Measurements from ENCODE around the gene ADH4.

ADH4 gene

GRCh38 chr4:99079625-99080295 is 64.3 kb downstream of the ADH4 start:
- ATAC-seq, result no peak
- TF ChIP-seq PPARA (CRISPR knock-in tag; IDR thresholded peaks at IDR 0.05; ENCODE audit: borderline replicate concordance) (no peak), SNAI2 (CRISPR knock-in tag; IDR thresholded peaks at IDR 0.05) (no peak), ESRRG (CRISPR knock-in tag; IDR thresholded peaks at IDR 0.05) (no peak), ZNF70 (CRISPR knock-in tag; IDR thresholded peaks at IDR 0.05) (no peak), ZC3H10 (CRISPR knock-in tag; IDR thresholded peaks at IDR 0.05) (no peak), ZNF8 (CRISPR knock-in tag; IDR thresholded peaks at IDR 0.05) (no peak), ZFP3 (CRISPR knock-in tag; IDR thresholded peaks at IDR 0.05) (no peak), CSRNP3 (CRISPR knock-in tag; IDR thresholded peaks at IDR 0.05) (no peak), RARB (CRISPR knock-in tag; IDR thresholded peaks at IDR 0.05) (no peak), ZNF565 (CRISPR knock-in tag; conservative IDR thresholded peaks at IDR 0.05; ENCODE audit: low read depth) (no peak), GLIS3 (CRISPR knock-in tag; IDR thresholded peaks at IDR 0.05) (no peak), TCF4 (CRISPR knock-in tag; IDR thresholded peaks at IDR 0.05; ENCODE audit: borderline replicate concordance) (no peak), ARNTL (CRISPR knock-in tag; IDR thresholded peaks at IDR 0.05; ENCODE audit: borderline replicate concordance, low read depth) (no peak)
- TF ChIP-seq, protein P1, sequence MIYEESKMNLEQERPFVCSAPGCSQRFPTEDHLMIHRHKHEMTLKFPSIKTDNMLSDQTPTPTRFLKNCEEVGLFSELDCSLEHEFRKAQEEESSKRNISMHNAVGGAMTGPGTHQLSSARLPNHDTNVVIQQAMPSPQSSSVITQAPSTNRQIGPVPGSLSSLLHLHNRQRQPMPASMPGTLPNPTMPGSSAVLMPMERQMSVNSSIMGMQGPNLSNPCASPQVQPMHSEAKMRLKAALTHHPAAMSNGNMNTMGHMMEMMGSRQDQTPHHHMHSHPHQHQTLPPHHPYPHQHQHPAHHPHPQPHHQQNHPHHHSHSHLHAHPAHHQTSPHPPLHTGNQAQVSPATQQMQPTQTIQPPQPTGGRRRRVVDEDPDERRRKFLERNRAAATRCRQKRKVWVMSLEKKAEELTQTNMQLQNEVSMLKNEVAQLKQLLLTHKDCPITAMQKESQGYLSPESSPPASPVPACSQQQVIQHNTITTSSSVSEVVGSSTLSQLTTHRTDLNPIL (CRISPR knock-in tag; IDR thresholded peaks at IDR 0.05; ENCODE audit: low read depth), result no peak
- TF ChIP-seq, protein P2, sequence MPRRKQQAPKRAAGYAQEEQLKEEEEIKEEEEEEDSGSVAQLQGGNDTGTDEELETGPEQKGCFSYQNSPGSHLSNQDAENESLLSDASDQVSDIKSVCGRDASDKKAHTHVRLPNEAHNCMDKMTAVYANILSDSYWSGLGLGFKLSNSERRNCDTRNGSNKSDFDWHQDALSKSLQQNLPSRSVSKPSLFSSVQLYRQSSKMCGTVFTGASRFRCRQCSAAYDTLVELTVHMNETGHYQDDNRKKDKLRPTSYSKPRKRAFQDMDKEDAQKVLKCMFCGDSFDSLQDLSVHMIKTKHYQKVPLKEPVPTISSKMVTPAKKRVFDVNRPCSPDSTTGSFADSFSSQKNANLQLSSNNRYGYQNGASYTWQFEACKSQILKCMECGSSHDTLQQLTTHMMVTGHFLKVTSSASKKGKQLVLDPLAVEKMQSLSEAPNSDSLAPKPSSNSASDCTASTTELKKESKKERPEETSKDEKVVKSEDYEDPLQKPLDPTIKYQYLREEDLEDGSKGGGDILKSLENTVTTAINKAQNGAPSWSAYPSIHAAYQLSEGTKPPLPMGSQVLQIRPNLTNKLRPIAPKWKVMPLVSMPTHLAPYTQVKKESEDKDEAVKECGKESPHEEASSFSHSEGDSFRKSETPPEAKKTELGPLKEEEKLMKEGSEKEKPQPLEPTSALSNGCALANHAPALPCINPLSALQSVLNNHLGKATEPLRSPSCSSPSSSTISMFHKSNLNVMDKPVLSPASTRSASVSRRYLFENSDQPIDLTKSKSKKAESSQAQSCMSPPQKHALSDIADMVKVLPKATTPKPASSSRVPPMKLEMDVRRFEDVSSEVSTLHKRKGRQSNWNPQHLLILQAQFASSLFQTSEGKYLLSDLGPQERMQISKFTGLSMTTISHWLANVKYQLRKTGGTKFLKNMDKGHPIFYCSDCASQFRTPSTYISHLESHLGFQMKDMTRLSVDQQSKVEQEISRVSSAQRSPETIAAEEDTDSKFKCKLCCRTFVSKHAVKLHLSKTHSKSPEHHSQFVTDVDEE (CRISPR knock-in tag; IDR thresholded peaks at IDR 0.05), result no peak

DNA sequence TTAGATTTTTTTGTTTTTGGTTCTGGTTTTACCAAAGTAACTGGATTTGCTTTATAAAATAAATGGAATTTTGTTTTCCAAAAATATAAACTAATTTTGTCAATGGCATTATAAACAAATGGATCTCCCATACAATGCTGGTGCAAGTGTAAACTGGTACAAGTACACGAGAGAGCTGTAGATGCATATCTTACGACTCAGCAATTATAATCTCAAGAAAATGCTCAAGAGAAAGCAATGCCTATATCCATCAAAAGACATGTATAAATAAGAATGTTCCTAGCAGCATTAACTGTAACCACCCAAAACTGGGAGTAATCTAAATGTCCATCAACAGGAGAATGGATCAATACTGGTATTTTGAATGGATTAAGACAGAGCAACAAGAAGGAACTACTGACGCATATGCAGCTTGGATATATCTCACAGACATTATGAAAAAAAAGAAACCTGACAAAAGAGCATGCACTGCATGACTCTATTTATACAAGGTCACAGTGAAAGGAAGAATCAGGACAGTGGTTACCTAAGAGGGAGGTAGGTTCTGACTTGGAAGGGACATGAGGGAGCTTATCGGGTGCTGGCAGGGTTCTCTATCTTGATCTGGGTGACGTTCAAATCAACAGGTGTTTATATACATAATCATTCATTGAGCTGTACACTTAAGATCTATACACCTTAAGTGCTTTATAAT is 65.0 kb downstream of the ADH4 start:
- TF ChIP-seq GLIS3 (CRISPR knock-in tag; IDR thresholded peaks at IDR 0.05), result no peak
- no peak for TF ChIP-seq ZNF8 (CRISPR knock-in tag; IDR thresholded peaks at IDR 0.05)
- no peak for TF ChIP-seq SNAI2 (CRISPR knock-in tag; IDR thresholded peaks at IDR 0.05)
- no peak for TF ChIP-seq ZFP3 (CRISPR knock-in tag; IDR thresholded peaks at IDR 0.05)
- no peak for TF ChIP-seq PATZ1 (CRISPR knock-in tag; IDR thresholded peaks at IDR 0.05; ENCODE audit: borderline replicate concordance)
- TF ChIP-seq, protein P2 (CRISPR knock-in tag; IDR thresholded peaks at IDR 0.05), result no peak
- TF ChIP-seq ZC3H10 (CRISPR knock-in tag; IDR thresholded peaks at IDR 0.05), result no peak
- TF ChIP-seq, protein P1 (CRISPR knock-in tag; IDR thresholded peaks at IDR 0.05; ENCODE audit: low read depth), result no peak
- no peak for TF ChIP-seq ARNTL (CRISPR knock-in tag; IDR thresholded peaks at IDR 0.05; ENCODE audit: borderline replicate concordance, low read depth)
- TF ChIP-seq ZNF70 (CRISPR knock-in tag; IDR thresholded peaks at IDR 0.05), result no peak
- TF ChIP-seq ZNF565 (CRISPR knock-in tag; conservative IDR thresholded peaks at IDR 0.05; ENCODE audit: low read depth), result no peak
- no peak for TF ChIP-seq TOX (CRISPR knock-in tag; IDR thresholded peaks at IDR 0.05; ENCODE audit: borderline replicate concordance)
- TF ChIP-seq ZFP30 (CRISPR knock-in tag; IDR thresholded peaks at IDR 0.05), result no peak
- TF ChIP-seq CSRNP3 (CRISPR knock-in tag; IDR thresholded peaks at IDR 0.05), result no peak
- TF ChIP-seq PPARA (CRISPR knock-in tag; IDR thresholded peaks at IDR 0.05; ENCODE audit: borderline replicate concordance), result no peak
- TF ChIP-seq CSDC2 (CRISPR knock-in tag; IDR thresholded peaks at IDR 0.05), result no peak
- TF ChIP-seq ISL1 (CRISPR knock-in tag; IDR thresholded peaks at IDR 0.05), result no peak
- no peak for TF ChIP-seq BACH2 (CRISPR knock-in tag; IDR thresholded peaks at IDR 0.05; ENCODE audit: borderline replicate concordance)
- ATAC-seq, result peak; percentile 41; the same call in 1 of the 3 replicates

Measured in SK-N-SH treated with all-trans-retinoic acid at 6 μM for 48 hours (cell line).